GM12892 (cell line): ENCODE measurements around the gene CCDC88C.

Source experiments
- POLR2A ChIP-seq: IDR thresholded peaks from 2 replicates; pipeline ENCODE4 v1.6.1; 2011; ENCODE audit warnings: low read depth, low read length, control low read depth
- POLR2AphosphoS5 ChIP-seq: IDR thresholded peaks from 2 replicates; pipeline ENCODE4 v1.6.1; 2011; ENCODE audit warnings: low read depth, low read length, control low read depth
- TAF1 ChIP-seq: IDR thresholded peaks from 2 replicates; pipeline ENCODE4 v1.6.1; 2011; ENCODE audit warnings: low read depth, mild to moderate bottlenecking, control low read depth, low read length, borderline replicate concordance

DNA sequence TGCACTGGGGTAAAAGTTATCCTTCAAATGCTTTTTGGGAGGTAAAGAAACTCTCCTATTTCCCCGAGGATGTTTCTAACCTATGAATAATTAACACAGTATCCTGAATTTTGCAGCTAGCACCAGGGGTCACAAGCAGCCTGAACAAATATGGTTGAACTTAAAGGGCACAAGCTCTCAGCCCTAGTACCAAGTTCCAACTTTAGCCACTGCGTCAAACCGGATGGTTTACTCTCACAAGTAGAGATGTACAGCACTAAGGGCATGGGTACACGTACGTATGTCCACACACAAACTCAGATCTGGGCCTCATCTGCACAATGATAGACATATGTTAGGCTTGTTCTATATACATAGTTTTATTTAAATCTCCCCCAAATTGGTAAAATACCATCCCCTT is 4.7 kb downstream of the CCDC88C start:
- TF ChIP-seq POLR2A (no peak), POLR2AphosphoS5 (no peak), TAF1 (no peak)
